ENCODE measurements around the gene SPATA13.
"Not testable (repeated sequence)": the region's sequence is repeated elsewhere in the genome, so short reads cannot be mapped to it uniquely, and the experiment has no call there.

The SPATA13 gene

GRCh38 chr13:24323036-24323738 lies 162.7 kb downstream of the SPATA13 start:
- no peak for DNase-seq (ENCODE audit: insufficient read length, low spot score)
- no peak for TF ChIP-seq CTCF (IDR thresholded peaks at IDR 0.05; ENCODE audit: insufficient read depth, missing control alignments)
- FAIRE-seq: no peak

GRCh38 chr13:24323739-24324075 lies 163.2 kb downstream of the SPATA13 start:
- no peak for FAIRE-seq
- no peak for DNase-seq (ENCODE audit: insufficient read length, low spot score)
- TF ChIP-seq CTCF (IDR thresholded peaks at IDR 0.05; ENCODE audit: insufficient read depth, missing control alignments): no peak

GRCh38 chr13:24327598-24327997 lies 167.1 kb downstream of the SPATA13 start:
- DNase-seq (ENCODE audit: insufficient read length, low spot score); FAIRE-seq: not testable (repeated sequence)

- DNase-seq (ENCODE audit: insufficient read length, low spot score): no peak
- TF ChIP-seq CTCF (IDR thresholded peaks at IDR 0.05; ENCODE audit: insufficient read depth, missing control alignments): no peak
- no peak for FAIRE-seq
Observed at GRCh38 chr13:24328145-24328544, 167.6 kb downstream of the SPATA13 start.

GRCh38 chr13:24338721-24339120 lies 178.2 kb downstream of the SPATA13 start:
- DNase-seq (ENCODE audit: insufficient read length, low spot score) (no peak), FAIRE-seq (no peak)
- TF ChIP-seq CTCF (IDR thresholded peaks at IDR 0.05; ENCODE audit: insufficient read depth, missing control alignments): no peak

GRCh38 chr13:24339937-24340607 lies 179.6 kb downstream of the SPATA13 start:
- no peak for TF ChIP-seq CTCF (IDR thresholded peaks at IDR 0.05; ENCODE audit: insufficient read depth, missing control alignments)
- FAIRE-seq (no peak), DNase-seq (ENCODE audit: insufficient read length, low spot score) (no peak)

GRCh38 chr13:24340608-24340955 lies 180.1 kb downstream of the SPATA13 start:
- no peak for TF ChIP-seq CTCF (IDR thresholded peaks at IDR 0.05; ENCODE audit: insufficient read depth, missing control alignments)
- DNase-seq (ENCODE audit: insufficient read length, low spot score) (no peak), FAIRE-seq (no peak)
